Liver (tissue), 3 donors: ENCODE results near the gene IL17RC.

Experiments
- JUND ChIP-seq, 2 donors: IDR thresholded peaks; 2 replicates each; pipeline ENCODE4 v1.6.1; 2016; ENCODE audit warnings: antibody characterized with exemption in 2 of 2
- NR2F2 ChIP-seq: IDR thresholded peaks from 2 replicates; pipeline ENCODE4 v1.6.1; 2016; ENCODE audit warnings: antibody characterized with exemption
- RAD21 ChIP-seq, 2 donors: IDR thresholded peaks; 2 replicates each; pipeline ENCODE4 v1.6.1; 2016; ENCODE audit warnings: antibody characterized with exemption in 2 of 2, mild to moderate bottlenecking in 2 of 2
- TAF1 ChIP-seq: conservative IDR thresholded peaks from 2 replicates; pipeline ENCODE4 v1.6.1; 2016; ENCODE audit warnings: antibody characterized with exemption, mild to moderate bottlenecking
- TF ChIP-seq, protein P1 (sequence below): fragments of 150-350 bp; IDR thresholded peaks from 2 replicates; pipeline ENCODE4 v1.5.1; 2017; ENCODE audit warnings: improper control_type of control experiment, low read depth, low read length; ENCODE audit not compliant: missing input control
- TF ChIP-seq, protein P2 (sequence below): IDR thresholded peaks from 2 replicates; pipeline ENCODE4 v1.6.1; 2016; ENCODE audit warnings: antibody characterized with exemption, mild to moderate bottlenecking
- TF ChIP-seq, protein P3 (sequence below): IDR thresholded peaks from 2 replicates; pipeline ENCODE4 v1.6.1; 2016; ENCODE audit warnings: antibody characterized with exemption
- TF ChIP-seq, protein P4 (sequence below): IDR thresholded peaks from 2 replicates; pipeline ENCODE4 v1.6.1; 2016; ENCODE audit warnings: antibody characterized with exemption
- donor health status: healthy.
- donor health status: healthy.

DNA sequence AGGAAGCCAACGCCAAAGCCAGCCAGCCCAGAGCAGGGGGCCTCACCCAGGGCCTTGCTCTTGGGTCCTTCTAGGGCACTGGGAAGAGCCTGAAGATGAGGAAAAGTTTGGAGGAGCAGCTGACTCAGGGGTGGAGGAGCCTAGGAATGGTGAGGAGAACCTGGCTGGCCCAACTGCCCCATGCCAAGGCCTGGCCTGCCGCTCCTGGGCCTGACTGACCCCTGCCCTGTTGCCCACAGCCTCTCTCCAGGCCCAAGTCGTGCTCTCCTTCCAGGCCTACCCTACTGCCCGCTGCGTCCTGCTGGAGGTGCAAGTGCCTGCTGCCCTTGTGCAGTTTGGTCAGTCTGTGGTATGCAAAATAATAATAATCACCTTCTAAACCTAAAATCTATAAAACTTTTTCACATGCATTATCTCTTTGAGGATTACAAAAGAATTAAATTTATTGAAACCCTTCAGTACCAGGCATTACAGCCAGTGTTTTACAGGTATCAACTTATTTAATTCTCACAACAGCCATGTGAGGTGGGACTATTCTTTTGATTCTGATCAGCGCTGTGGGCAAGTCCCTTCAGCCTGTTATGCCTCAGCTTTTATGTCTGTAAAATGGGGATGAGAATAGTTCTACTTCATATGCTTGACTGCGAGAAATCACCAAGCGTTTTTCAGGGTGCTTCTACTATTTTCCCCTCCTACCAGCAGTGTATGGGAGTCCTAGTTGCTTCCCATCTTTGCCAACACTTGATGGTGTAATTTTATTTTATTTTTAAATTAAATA is 1.6 kb downstream of the IL17RC start:
- TF ChIP-seq, protein P1, sequence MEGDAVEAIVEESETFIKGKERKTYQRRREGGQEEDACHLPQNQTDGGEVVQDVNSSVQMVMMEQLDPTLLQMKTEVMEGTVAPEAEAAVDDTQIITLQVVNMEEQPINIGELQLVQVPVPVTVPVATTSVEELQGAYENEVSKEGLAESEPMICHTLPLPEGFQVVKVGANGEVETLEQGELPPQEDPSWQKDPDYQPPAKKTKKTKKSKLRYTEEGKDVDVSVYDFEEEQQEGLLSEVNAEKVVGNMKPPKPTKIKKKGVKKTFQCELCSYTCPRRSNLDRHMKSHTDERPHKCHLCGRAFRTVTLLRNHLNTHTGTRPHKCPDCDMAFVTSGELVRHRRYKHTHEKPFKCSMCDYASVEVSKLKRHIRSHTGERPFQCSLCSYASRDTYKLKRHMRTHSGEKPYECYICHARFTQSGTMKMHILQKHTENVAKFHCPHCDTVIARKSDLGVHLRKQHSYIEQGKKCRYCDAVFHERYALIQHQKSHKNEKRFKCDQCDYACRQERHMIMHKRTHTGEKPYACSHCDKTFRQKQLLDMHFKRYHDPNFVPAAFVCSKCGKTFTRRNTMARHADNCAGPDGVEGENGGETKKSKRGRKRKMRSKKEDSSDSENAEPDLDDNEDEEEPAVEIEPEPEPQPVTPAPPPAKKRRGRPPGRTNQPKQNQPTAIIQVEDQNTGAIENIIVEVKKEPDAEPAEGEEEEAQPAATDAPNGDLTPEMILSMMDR, result no peak
- TF ChIP-seq TAF1 (no peak), RAD21 (IDR thresholded peaks at IDR 0.05) (no peak), JUND (IDR thresholded peaks at IDR 0.05) (no peak), NR2F2 (no peak)
- TF ChIP-seq, protein P2, sequence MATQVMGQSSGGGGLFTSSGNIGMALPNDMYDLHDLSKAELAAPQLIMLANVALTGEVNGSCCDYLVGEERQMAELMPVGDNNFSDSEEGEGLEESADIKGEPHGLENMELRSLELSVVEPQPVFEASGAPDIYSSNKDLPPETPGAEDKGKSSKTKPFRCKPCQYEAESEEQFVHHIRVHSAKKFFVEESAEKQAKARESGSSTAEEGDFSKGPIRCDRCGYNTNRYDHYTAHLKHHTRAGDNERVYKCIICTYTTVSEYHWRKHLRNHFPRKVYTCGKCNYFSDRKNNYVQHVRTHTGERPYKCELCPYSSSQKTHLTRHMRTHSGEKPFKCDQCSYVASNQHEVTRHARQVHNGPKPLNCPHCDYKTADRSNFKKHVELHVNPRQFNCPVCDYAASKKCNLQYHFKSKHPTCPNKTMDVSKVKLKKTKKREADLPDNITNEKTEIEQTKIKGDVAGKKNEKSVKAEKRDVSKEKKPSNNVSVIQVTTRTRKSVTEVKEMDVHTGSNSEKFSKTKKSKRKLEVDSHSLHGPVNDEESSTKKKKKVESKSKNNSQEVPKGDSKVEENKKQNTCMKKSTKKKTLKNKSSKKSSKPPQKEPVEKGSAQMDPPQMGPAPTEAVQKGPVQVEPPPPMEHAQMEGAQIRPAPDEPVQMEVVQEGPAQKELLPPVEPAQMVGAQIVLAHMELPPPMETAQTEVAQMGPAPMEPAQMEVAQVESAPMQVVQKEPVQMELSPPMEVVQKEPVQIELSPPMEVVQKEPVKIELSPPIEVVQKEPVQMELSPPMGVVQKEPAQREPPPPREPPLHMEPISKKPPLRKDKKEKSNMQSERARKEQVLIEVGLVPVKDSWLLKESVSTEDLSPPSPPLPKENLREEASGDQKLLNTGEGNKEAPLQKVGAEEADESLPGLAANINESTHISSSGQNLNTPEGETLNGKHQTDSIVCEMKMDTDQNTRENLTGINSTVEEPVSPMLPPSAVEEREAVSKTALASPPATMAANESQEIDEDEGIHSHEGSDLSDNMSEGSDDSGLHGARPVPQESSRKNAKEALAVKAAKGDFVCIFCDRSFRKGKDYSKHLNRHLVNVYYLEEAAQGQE, result no peak
- TF ChIP-seq, protein P3, sequence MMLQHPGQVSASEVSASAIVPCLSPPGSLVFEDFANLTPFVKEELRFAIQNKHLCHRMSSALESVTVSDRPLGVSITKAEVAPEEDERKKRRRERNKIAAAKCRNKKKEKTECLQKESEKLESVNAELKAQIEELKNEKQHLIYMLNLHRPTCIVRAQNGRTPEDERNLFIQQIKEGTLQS, result no peak
- TF ChIP-seq, protein P4, sequence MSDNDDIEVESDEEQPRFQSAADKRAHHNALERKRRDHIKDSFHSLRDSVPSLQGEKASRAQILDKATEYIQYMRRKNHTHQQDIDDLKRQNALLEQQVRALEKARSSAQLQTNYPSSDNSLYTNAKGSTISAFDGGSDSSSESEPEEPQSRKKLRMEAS, result no peak
